H1 (cell line): Measurements from ENCODE around the gene GATD1. TPM values are rescaled to one million over a fixed set of nuclear protein-coding genes. Genes with fewer than 3 reads are reported as not detected.

Experiments used
- CTCF ChIA-PET: fragments of 300-600 bp; sonication (Branson Sonifier 250); formaldehyde crosslinking; loops from one replicate; lab custom pipeline; 2021; ENCODE audit not compliant: partially characterized antibody; lab: Charles Lee
- POLR2A ChIA-PET: fragments of 300-600 bp; sonication (Branson Sonifier 250); formaldehyde crosslinking; loops from one replicate; lab custom pipeline; 2021; ENCODE audit warnings: inconsistent platforms; ENCODE audit not compliant: partially characterized antibody; lab: Charles Lee
- DNase-seq, 2 experiments: peaks; one replicate each; pipeline versions ENCODE4 v3.0.0 to v3.0.0-alpha.2; 2010 to 2022; ENCODE audit warnings: low spot score in 2 of 2, low read depth in 1 of 2, mixed read lengths in 1 of 2
- FAIRE-seq: peaks from 2 replicates; lab custom pipeline; 2011; peaks lifted over from hg19 to GRCh38; lab: Jason Lieb, UNC
- H2AFZ ChIP-seq: 2 replicates; pipeline ENCODE4 v1.8.1; 2012; ENCODE audit warnings: low read length, inconsistent platforms
- H2AK5ac ChIP-seq: 2 replicates; pipeline ENCODE4 v1.6.1; 2013; ENCODE audit warnings: low read depth, low read length
- H2BK120ac ChIP-seq: replicated peaks from 2 replicates; pipeline ENCODE3; 2013; ENCODE audit warnings: low read depth, low read length, inconsistent platforms
- H2BK12ac ChIP-seq: 2 replicates; pipeline ENCODE4 v1.6.1; 2013; ENCODE audit warnings: low read depth, low read length
- H2BK15ac ChIP-seq: 2 replicates; pipeline ENCODE4 v1.6.1; 2013; ENCODE audit warnings: low read length
- H2BK20ac ChIP-seq: 2 replicates; pipeline ENCODE4 v1.6.1; 2013; ENCODE audit warnings: low read length
- H2BK5ac ChIP-seq: 2 replicates; pipeline ENCODE4 v1.6.1; 2013; ENCODE audit warnings: low read depth, low read length
- H3K14ac ChIP-seq: 2 replicates; pipeline ENCODE4 v1.6.1; 2013; ENCODE audit warnings: inconsistent platforms; ENCODE audit not compliant: insufficient read length
- H3K18ac ChIP-seq: 2 replicates; pipeline ENCODE4 v1.6.1; 2013; ENCODE audit warnings: low read length; ENCODE audit errors: extremely low read depth
- H3K23ac ChIP-seq: 2 replicates; pipeline ENCODE4 v1.6.1; 2013; ENCODE audit warnings: inconsistent platforms; ENCODE audit not compliant: insufficient read length
- H3K23me2 ChIP-seq: 2 replicates; pipeline ENCODE4 v1.6.1; 2013; ENCODE audit warnings: low read depth, low read length
- H3K27ac ChIP-seq: 2 replicates; pipeline ENCODE4 v1.6.1; 2011; ENCODE audit warnings: low read depth, low read length, inconsistent platforms
- H3K27me3 ChIP-seq, 4 experiments: replicated peaks in 1 of 4; 1 replicate in 1 of 4; 2 replicates in 3 of 4; pipeline versions ENCODE4 v1.6.1 to v1.8.1; 2011 to 2013; ENCODE audit warnings: low read length in 3 of 4, mild to moderate bottlenecking in 3 of 4, inconsistent platforms in 2 of 4, mixed read lengths in 2 of 4, moderate library complexity in 1 of 4; ENCODE audit not compliant: control insufficient read depth in 3 of 4, insufficient read depth in 3 of 4; ENCODE audit errors: extremely low read depth in 1 of 4
- H3K36me3 ChIP-seq, 4 experiments: 2 replicates each; pipeline versions ENCODE4 v1.6.1 to v1.8.1; 2011 to 2013; ENCODE audit warnings: mild to moderate bottlenecking in 4 of 4, low read length in 3 of 4, moderate library complexity in 2 of 4, control low read depth in 1 of 4, inconsistent platforms in 1 of 4; ENCODE audit not compliant: insufficient read depth in 4 of 4, control insufficient read depth in 2 of 4
- H3K4ac ChIP-seq: replicated peaks from 2 replicates; pipeline ENCODE3; 2013; ENCODE audit warnings: low read length, low read depth, mixed read lengths, inconsistent platforms; ENCODE audit not compliant: insufficient read length
- H3K4me1 ChIP-seq, 4 experiments: replicated peaks in 1 of 4; 1 replicate in 1 of 4; 2 replicates in 3 of 4; pipeline versions ENCODE4 v1.6.1 to v1.8.1; 2011 to 2013; ENCODE audit warnings: low read length in 3 of 4, inconsistent platforms in 2 of 4, mixed read lengths in 1 of 4; ENCODE audit not compliant: insufficient read depth in 4 of 4, control insufficient read depth in 3 of 4
- H3K4me2 ChIP-seq, 2 experiments: 2 replicates each; pipeline versions ENCODE4 v1.6.1 to v1.8.1; 2011 to 2013; ENCODE audit warnings: low read depth in 2 of 2, low read length in 2 of 2, control low read depth in 1 of 2, inconsistent platforms in 1 of 2, mild to moderate bottlenecking in 1 of 2; ENCODE audit not compliant: insufficient read depth in 1 of 2
- H3K4me3 ChIP-seq, 4 experiments: fragments of 200-600, 300-600 bp in 1 of 4; sonication (generic), shearing (Covaris generic), sonication (Bioruptor Twin) in 1 of 4; 2 replicates each; pipeline versions ENCODE4 v1.5.1 to v1.8.1; 2011 to 2016; ENCODE audit warnings: low read length in 4 of 4, low read depth in 3 of 4, control low read depth in 2 of 4, inconsistent platforms in 2 of 4, mild to moderate bottlenecking in 2 of 4, mixed read lengths in 1 of 4, moderate library complexity in 1 of 4; ENCODE audit not compliant: insufficient read depth in 2 of 4; ENCODE audit errors: extremely low read depth in 1 of 4
- H3K56ac ChIP-seq: replicated peaks from 2 replicates; pipeline ENCODE3; 2013; ENCODE audit warnings: low read depth, mild to moderate bottlenecking, mixed read lengths, low read length, inconsistent platforms; ENCODE audit not compliant: insufficient read length
- H3K79me1 ChIP-seq: 2 replicates; pipeline ENCODE4 v1.6.1; 2013; ENCODE audit warnings: low read depth, low read length, control low read depth
- H3K79me2 ChIP-seq, 2 experiments: 2 replicates each; pipeline versions ENCODE4 v1.6.1 to v1.8.1; 2012 to 2013; ENCODE audit warnings: low read length in 2 of 2, mild to moderate bottlenecking in 2 of 2, inconsistent platforms in 1 of 2; ENCODE audit not compliant: insufficient read depth in 2 of 2, control insufficient read depth in 1 of 2
- H3K9ac ChIP-seq, 4 experiments: replicated peaks in 1 of 4; 1 replicate in 1 of 4; 2 replicates in 3 of 4; pipeline versions ENCODE4 v1.6.1 to v1.8.1; 2011 to 2013; ENCODE audit warnings: low read depth in 3 of 4, low read length in 3 of 4, control low read depth in 2 of 4, mild to moderate bottlenecking in 2 of 4, moderate library complexity in 2 of 4, inconsistent platforms in 1 of 4; ENCODE audit errors: extremely low read depth in 1 of 4
- H3K9me3 ChIP-seq, 2 experiments: 2 replicates each; pipeline versions ENCODE4 v1.6.1 to v1.8.1; 2012 to 2013; ENCODE audit warnings: mild to moderate bottlenecking in 2 of 2, moderate library complexity in 2 of 2, control low read depth in 1 of 2, inconsistent platforms in 1 of 2, low read depth in 1 of 2, low read length in 1 of 2, mixed read lengths in 1 of 2; ENCODE audit not compliant: insufficient read depth in 2 of 2
- H4K20me1 ChIP-seq, 2 experiments: replicated peaks in 1 of 2; 2 replicates each; pipeline versions ENCODE3 to v1.8.1; 2011 to 2013; ENCODE audit warnings: inconsistent platforms in 2 of 2, low read length in 2 of 2, mild to moderate bottlenecking in 1 of 2; ENCODE audit not compliant: insufficient read depth in 2 of 2, control insufficient read depth in 1 of 2
- H4K5ac ChIP-seq: 2 replicates; pipeline ENCODE4 v1.6.1; 2013; ENCODE audit warnings: low read length, low read depth, mixed read lengths, inconsistent platforms; ENCODE audit not compliant: insufficient read length
- H4K8ac ChIP-seq: 2 replicates; pipeline ENCODE4 v1.8.0; 2013; ENCODE audit warnings: mild to moderate bottlenecking, moderate library complexity, low read length, inconsistent platforms; ENCODE audit not compliant: insufficient read depth; ENCODE audit errors: extremely low read depth
- H4K91ac ChIP-seq: replicated peaks from 2 replicates; pipeline ENCODE3; 2013; ENCODE audit warnings: low read length, mixed read lengths, inconsistent platforms; ENCODE audit not compliant: insufficient read length
- ATF2 ChIP-seq: IDR thresholded peaks from 2 replicates; pipeline ENCODE4 v1.6.1; 2012; ENCODE audit warnings: low read length, inconsistent platforms
- CBX8 ChIP-seq: fragments of 300-800, 300-1000 bp; sonication (generic); IDR thresholded peaks from 2 replicates; pipeline ENCODE4 v1.7.1; 2016; ENCODE audit warnings: low read depth, low read length, borderline replicate concordance
- CEBPB ChIP-seq: IDR thresholded peaks from 2 replicates; pipeline ENCODE4 v1.6.1; 2012; ENCODE audit warnings: low read depth, low read length
- CHD1 ChIP-seq: IDR thresholded peaks from 2 replicates; pipeline ENCODE4 v1.6.1; 2012; ENCODE audit warnings: low read depth, low read length, improper control_type of control experiment
- HDAC2 ChIP-seq, 2 experiments: fragments of 300-600 bp in 1 of 2; sonication (generic) in 1 of 2; IDR thresholded peaks; 2 replicates each; pipeline ENCODE4 v1.6.1; 2011 to 2012; ENCODE audit warnings: low read depth in 2 of 2, low read length in 2 of 2, mild to moderate bottlenecking in 2 of 2, moderate library complexity in 2 of 2, borderline replicate concordance in 1 of 2, inconsistent platforms in 1 of 2
- JUND ChIP-seq: IDR thresholded peaks from 2 replicates; pipeline ENCODE4 v1.6.1; 2011; ENCODE audit warnings: mild to moderate bottlenecking, improper control_type of control experiment, low read length
- KDM4A ChIP-seq: IDR thresholded peaks from one replicate; pipeline ENCODE4 v1.7.1; 2012; ENCODE audit warnings: low read depth, mild to moderate bottlenecking, moderate library complexity, low read length, inconsistent platforms; ENCODE audit not compliant: severe bottlenecking
- MAFK ChIP-seq: IDR thresholded peaks from 2 replicates; pipeline ENCODE4 v1.6.1; 2012; ENCODE audit warnings: low read depth, mild to moderate bottlenecking, improper control_type of control experiment, low read length
- PHF8 ChIP-seq: fragments of 200-600 bp; sonication (generic); conservative IDR thresholded peaks from 2 replicates; pipeline ENCODE4 v1.7.1; 2012; ENCODE audit warnings: low read depth, mild to moderate bottlenecking, inconsistent platforms, low read length, moderate library complexity
- TBP ChIP-seq: IDR thresholded peaks from 2 replicates; pipeline ENCODE4 v1.6.1; 2011; ENCODE audit warnings: low read depth, low read length, improper control_type of control experiment
- TCF12 ChIP-seq: IDR thresholded peaks from 2 replicates; pipeline ENCODE4 v1.6.1; 2011; ENCODE audit warnings: low read depth, mild to moderate bottlenecking, low read length
- WGBS, 2 experiments: shearing (Covaris generic) in 1 of 2; methylation state at CpG; one replicate each; pipeline versions ENCODE4 v1.1.6 to v1.1.7; 2013 to 2015; ENCODE audit warnings: low lambda C conversion rate in 2 of 2, mixed read lengths in 2 of 2, inconsistent platforms in 1 of 2, low coverage in 1 of 2, missing lambda C conversion rate in 1 of 2; ENCODE audit not compliant: insufficient replicate concordance in 2 of 2, insufficient coverage in 1 of 2, insufficient read length in 1 of 2; ENCODE audit errors: extremely low coverage in 1 of 2, missing lambda C conversion rate in 1 of 2; 5-methylcytosine and 5-hydroxymethylcytosine counted together
- polyA plus RNA-seq, 7 experiments: library from polyadenylated mRNA; depleted of rRNA in 3 of 7; stranded (reverse) in 5 of 7; unstranded in 2 of 7; fragments of >200 nt in 5 of 7; fragments of 200-250 nt in 2 of 7; gene quantifications; 1 replicate in 5 of 7; 2 replicates in 1 of 7; 4 replicates in 1 of 7; pipeline versions ENCODE4 v1.2.1 to v1.2.3, GENCODE V29; 2011 to 2013; ENCODE audit warnings: missing spikeins in 2 of 7, mixed read lengths in 2 of 7
- total RNA-seq: library from RNA; stranded (reverse); fragmentation: NEBNext Ultra II Directional; extraction: Animal tissue kit (Norgen Biotek cat#: 25700); gene quantifications from 2 replicates; pipeline ENCODE4 v1.2.1, GENCODE V29; 2021

GATD1 gene
- total and polyA plus RNA-seq, 2 of the 8 experiments (the other 6 are each of a cell fraction or from before 2014, with no cell fraction given), result 47.5 to 54.8 TPM

GRCh38 chr11:824292-824880, 47.1 kb upstream of the GATD1 start:
- DNase-seq (no peak), FAIRE-seq (no peak)
- Histone ChIP-seq H3K27ac (no peak overlapping the region), H4K5ac (no peak overlapping the region), H3K4me1 (peaks cover 0 to 27% (median 22%) of the 10 kb centered on the region in 4 experiments; a peak in 6 of 7 replicates), H2BK5ac (no peak overlapping the region), H2BK15ac (no peak overlapping the region), H3K14ac (no peak overlapping the region), H3K36me3 (peaks cover 0 to 10% (median 1%) of the 10 kb centered on the region in 4 experiments; a peak in 1 of 8 replicates), H3K4ac (no peak overlapping the region), H3K9ac (no peak overlapping the region), H3K79me2 (peaks cover 0 to 5% of the 10 kb centered on the region in 2 experiments; a peak in 1 of 4 replicates), H2BK120ac (no peak overlapping the region), H3K4me2 (no peak overlapping the region), H3K56ac (no peak overlapping the region), H3K23ac (no peak overlapping the region), H3K27me3 (peaks cover 0 to 17% (median 9%) of the 10 kb centered on the region in 4 experiments; a peak in 5 of 7 replicates), H3K4me3 (no peak overlapping the region), H2BK20ac (no peak overlapping the region), H2BK12ac (no peak overlapping the region), H3K23me2 (peaks cover 14% of the 10 kb centered on the region; the same call in 1 of the 2 replicates), H4K8ac (no peak overlapping the region; the same call in 1 of the 2 replicates), H3K18ac (no peak overlapping the region), H3K9me3 (no peaks in the 10 kb centered on the region), H4K20me1 (peaks cover 0 to 14% of the 10 kb centered on the region in 2 experiments), H4K91ac (no peak overlapping the region), H2AFZ (no peak overlapping the region), H3K79me1 (peaks cover 8% of the 10 kb centered on the region), H2AK5ac (no peak overlapping the region)
- 95% methylated on average over 31 of the region's 59 CpGs; no CpG with 5 or more reads in 1 of the 2 experiments for WGBS, 2 experiments
- POLR2A ChIA-PET, result interaction anchor here (1.4 to 53.0 kb wide), 3 partner anchors 6 to 27 kb away, joined by 5 to 1917 read pairs (median 1917); partner anchors contain the start of genes CD151, CEND1, CRACR2B and PIDD1
- CTCF ChIA-PET, result interaction anchor here (1.0 to 1.4 kb wide), 3 partner anchors 13 to 33 kb away, joined by 3 to 4 read pairs (median 4); no protein-coding TSS in a partner anchor
- no peak for TF ChIP-seq TCF12
- TF ChIP-seq JUND, result no peak
- TF ChIP-seq KDM4A, result no peak
- TF ChIP-seq MAFK, result no peak
- no peak for TF ChIP-seq ATF2
- no peak for TF ChIP-seq CEBPB
- no peak for TF ChIP-seq HDAC2 (IDR thresholded peaks at IDR 0.05; ENCODE audit: borderline replicate concordance in 1 of 2, low read depth in 2 of 2, low read length in 2 of 2)
- no peak for TF ChIP-seq TBP
- TF ChIP-seq CHD1, result no peak
- no peak for TF ChIP-seq CBX8
- no peak for TF ChIP-seq PHF8
